ENCODE measurements around the gene FCHO2. TPM values are rescaled to one million over a fixed set of nuclear protein-coding genes. Genes with fewer than 3 reads are reported as not detected.

The FCHO2 gene
- total RNA-seq, 1 experiment from 2014 or later = 7.4 TPM

DNA sequence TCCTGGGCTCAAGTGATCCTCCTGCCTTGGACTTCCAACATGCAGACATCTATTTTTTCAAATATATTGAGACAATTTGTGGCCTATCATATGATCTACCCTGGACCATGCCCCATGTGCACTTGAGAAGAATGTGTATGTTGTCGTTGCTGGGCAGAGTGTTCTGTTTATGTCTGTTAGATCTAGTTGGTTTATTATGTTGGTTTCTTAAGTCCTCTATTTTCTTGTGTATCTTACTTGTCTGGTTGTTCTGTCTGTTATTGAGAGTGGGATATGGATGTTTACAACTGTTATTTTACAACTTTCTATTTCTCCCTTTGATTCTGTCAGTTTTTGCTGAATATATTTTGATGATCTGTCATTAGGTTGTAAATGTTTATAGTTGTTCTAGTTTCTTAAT is 154.3 kb downstream of the FCHO2 start:
- no peak for DNase-seq (ENCODE audit: low read depth)

DNA sequence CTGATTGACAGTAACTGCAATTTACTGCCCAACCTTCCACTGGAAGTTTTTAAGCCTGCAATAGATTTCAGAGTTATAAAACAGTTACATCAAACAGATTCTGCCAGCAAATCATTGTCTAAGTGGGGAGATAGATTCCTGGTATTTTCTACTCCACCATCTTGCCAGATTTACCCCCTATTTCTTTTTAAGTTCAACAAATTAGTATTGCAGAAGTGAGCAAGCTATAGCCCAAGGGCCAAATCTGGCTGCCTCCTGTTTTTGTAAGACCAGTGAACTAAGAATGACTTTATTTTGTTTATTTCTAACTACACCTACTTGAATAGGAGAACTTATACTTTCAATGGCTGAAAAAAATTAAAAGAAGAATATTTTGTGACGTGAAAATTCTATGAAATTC is 155.7 kb downstream of the FCHO2 start:
- no peak for DNase-seq (ENCODE audit: low read depth)

DNA sequence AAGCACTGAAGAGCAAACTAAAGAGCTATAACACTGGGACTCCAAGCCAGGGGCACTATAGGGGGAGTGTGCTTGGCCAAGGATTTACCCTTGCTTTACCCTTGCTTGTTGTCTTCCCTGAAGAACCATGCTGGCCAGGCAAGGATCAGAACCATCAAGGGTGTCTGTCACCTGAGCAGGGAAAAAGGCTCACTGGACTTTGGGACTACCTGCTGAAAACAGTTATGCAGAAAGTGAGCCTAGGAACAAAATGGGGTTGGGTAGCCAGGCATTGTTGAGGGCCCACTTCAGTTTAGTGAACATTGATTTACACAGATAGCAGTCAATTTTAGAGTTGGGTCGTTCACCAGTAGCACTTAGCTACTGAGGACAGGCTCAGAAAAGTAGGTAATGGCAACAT is 156.5 kb downstream of the FCHO2 start:
- DNase-seq (ENCODE audit: low read depth) = no peak

DNA sequence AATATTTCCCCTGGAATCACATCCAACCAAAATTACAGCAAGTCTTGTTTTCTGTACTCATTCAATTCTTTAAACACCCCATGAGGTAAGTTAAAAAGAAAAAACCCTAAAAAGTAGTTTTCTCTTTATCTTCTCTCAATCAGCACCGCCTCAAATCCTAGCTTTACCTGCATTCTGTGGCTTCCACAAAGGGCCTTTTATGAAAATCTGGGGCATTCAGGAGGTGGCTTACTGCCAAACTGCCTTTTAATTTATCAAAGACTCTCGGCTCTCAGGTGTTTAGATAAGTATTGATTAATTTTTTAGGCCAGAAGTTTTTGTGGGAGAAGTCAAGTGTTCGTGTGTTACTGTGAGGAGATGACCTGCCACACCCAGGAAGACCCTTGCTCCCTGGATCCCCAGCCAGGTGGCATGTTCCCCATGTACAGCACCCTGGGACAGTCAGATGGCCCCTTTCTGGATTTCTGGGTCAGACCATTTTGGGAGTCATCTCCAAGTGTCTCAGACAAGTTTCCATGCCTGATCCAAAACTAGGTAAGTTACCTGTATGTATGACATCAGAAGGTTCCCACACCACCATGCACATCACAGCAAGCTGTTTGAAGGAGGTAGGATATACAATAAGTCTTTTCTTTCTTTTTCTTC is 158.3 kb downstream of the FCHO2 start:
- DNase-seq (ENCODE audit: low read depth) = no peak

DNA sequence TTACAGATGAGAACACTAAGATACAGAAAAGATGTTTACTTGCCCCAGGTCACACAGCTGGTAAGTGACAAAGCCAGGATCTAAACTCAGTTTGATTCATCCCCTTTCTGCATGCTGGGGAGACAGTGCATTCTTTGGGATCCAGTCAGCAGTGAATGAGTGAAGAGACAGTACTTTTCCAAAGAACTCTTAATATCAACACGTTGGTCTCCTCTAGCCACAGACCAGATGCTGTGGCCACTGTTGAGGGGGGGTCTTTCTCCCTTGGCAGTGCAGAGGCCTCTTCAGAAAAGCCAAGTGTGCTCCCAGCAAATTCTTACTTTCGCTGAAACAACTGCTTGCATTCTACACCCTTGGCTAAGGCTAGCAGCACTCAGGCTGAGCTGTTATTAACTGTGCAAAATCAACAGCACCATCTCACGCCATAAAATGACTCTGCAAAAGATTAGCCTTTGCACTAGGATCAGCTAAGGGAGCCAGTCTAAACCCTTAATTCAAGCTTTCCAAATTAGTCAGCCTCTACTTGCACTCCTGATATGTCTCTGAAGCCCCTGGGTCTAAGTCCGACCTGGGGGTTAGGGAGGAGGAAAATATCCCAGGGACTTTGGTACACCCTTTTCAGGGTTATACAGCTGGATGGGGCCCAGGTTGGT is 159.7 kb downstream of the FCHO2 start:
- peak; percentile 93 for DNase-seq (ENCODE audit: low read depth)

DNA sequence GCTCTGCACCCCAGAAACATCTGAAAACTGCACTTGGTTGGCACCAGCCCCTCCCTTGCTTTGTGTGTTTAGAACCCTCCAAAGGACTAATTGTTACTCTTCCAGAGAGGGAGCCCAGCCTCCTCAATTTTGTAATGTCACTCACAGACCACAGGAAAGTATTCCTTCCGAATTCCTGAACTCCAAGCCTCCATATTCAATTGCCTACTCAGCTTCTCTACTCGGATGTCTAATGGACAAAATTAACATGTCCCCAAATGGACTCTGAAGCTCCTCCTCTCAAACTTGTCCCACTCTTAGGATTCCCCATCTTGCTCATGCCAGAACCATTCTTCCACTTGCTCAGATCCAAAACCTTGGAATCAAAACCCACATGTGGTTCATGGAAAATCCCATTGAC is 160.7 kb downstream of the FCHO2 start:
- DNase-seq (ENCODE audit: low read depth) = peak; percentile 15

DNA sequence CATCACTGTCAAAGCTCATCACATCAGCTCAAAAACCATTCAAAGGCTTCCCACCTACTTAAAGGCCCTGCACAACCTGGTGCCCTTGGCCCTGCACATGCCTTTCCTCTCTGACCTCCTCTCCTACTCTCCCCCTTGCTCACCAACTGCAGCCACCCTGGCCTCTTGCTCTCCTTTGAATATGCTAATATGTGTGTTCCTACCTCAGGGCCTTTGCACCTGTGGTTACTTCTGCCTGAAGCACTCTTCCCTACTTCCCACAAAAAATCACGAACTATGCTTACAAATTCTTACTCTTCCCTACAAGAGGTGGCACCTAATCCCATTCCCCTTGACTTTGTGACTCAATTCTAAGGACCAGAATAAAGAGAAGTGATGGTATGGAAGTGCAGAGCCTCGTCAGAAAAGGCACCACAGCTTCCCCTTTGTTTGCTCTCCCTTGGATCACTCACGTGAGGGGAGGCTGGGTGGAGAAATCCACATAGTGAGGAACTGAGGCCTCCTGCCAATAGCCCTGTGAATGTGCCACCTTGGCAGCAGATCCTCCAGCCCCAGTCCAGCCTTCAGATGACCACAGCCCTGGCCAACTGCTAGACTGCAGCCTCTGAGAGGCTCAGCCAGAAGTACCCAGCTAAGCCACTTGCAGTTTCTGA is 161.4 kb downstream of the FCHO2 start:
- no peak for DNase-seq (ENCODE audit: low read depth)

DNA sequence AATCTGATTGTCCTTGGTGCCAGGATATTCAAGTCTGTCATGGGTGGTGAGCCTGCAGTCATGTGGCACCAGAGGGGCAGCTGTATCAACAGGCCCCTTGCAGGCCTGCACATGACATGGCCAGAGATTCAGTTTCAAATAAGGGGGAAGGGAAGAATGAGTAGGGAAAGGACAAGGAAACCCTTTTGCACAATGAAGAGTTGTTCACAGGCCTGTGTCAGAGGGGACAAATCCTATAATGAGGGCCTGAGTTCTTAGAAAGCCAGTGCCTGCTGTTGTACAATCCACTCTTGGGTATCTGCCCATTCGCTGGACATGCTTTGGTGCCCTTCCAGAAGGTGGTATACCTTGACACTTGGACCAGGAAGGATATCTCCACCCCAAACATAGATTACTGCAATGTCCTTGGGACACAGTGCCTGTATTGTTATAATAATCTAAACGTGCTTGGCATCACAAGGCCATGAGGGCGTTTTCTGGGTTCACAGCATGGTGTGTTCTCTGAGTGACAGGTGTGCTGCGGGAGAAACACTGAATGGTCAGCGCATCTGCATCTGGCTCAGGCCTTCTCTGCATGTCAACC is 162.6 kb downstream of the FCHO2 start:
- DNase-seq (ENCODE audit: low read depth) = no peak

DNA sequence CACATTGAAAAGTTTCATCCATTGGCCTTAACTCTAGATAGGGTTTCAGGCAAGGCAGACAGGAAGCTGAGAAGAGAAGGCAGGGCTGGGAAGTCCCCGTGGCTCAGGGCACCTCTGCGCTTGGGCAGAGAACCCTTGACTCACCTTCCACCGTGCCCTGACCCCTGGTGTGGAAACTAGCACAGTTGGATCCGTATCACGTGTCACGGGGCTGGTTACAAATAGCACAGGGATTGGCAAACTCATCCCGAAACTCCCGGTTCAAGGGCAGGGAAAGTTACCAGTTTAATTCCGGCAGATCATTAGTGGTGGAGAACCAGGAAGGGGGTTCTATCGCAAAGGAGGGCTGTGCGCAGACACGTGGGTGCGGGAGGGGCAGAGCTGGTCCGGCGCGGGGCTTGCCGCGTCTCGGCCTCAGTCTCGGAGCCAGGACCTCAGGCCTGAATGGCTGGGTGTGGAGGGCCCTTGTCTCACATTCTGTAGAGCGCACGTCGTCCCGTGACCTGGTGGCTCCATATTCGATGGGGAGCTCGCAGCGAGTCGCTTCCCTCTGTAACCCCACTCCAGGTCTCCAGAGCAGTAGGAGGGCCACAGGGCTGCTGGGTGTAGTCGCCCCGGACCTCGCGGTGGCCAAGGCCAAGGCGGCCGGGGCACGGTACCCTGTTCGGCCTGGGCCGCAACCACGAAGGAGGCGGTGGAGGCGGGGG is 163.8 kb downstream of the FCHO2 start:
- peak; percentile 21 for DNase-seq (ENCODE audit: low read depth)

DNA sequence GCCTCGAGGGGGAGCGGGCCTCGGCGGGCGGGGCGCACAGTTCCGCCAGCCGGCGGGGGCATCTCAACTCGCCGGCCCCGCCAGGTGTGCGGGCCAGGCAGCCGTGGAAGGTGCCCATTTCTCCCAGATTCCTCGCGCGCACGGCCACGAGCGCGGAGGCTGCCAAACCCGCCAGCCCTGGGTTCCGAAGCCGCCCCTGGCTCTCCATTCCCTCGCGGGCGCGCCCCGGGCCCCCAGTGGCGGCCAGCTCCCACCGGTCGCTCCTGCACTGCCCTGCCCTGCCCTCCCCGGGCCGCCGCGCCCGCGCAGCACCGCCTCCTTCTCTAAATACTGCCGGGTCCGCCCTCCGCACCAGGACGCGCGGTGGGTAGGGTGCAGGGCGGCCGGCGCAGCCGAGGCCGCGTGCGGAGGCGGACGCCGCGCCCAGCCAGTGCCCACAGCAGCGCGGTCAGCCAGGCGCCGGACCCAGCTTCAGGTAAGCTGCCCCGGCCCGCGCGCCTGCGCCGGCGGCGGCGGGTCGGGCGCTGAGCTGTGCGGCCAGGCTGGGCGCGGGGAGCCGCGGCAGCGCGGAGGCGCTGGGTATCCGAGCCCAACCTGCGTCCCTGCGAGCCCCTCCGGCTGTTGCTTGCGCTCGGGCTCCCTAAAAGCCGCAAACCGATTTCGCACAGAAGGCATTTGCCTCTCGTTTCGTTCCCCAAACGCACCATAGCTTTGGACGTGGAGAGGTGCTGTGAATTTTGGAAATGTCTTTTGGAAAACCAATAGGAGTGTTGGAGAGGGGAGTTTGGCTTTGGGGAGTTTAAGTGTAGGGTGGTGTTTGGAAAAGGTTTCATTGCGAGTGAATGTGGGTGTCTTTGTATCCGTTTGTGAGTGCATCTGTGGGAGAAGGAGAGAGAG is 164.6 kb downstream of the FCHO2 start, which contains the start of gene TMEM171:
TMEM171 (plus strand) TSS at position 354 of the 897 bp plus-strand sequence. CDS start 2,799 bp downstream, outside the sequence.
- peak; percentile 51 for DNase-seq (ENCODE audit: low read depth)

DNA sequence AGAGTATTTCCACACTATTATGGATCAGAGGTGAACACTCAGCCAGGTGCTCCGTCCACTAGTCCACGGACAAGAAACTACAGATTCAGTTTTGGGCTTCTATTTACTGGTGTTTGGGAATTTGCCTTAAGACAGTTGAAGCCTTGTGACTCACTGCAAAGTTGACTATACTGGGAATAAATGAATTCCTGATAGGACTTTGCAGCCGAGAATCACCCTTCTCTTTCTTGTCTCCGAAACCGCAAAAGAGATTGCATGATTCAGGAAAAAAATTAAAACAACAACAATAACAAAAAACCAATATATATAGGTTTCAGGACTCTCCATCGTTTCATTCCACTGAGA is 165.2 kb downstream of the FCHO2 start:
- DNase-seq (ENCODE audit: low read depth) = peak; percentile 25

DNA sequence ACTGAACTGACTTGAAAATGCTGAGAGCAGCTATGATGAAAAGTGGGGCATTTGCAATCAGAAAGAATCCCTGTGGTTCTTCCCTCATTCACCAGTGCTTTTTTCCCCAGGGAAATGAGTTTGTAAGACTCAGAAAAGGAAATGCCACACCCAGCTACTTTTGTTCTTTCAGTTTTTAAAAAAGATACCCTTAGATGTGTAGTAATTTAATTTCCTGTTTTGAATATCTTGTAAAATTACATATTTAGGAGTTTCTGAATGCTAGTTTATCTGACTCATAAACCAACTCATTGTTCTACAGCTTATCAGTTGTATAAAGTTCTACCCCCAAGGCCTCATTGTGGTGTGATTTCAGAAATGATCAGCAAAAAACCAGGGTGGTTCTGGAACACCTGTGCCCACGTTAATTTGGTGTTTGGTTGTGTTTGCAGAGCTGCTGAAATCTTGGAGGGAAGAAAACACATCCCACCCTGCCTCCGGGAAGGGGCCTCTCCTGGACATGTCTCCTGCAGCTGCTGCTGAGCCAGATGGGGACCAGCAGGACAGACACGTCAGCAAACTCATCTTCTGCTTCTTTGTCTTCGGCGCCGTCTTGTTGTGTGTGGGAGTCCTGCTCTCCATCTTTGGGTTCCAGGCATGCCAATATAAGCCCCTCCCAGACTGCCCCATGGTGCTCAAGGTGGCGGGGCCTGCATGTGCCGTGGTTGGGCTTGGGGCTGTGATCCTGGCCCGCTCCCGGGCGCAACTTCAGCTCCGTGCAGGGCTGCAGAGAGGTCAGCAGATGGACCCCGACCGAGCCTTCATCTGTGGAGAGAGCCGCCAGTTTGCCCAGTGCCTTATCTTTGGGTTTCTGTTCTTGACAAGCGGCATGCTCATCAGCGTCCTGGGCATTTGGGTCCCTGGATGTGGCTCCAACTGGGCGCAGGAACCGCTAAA is 167.3 kb downstream of the FCHO2 start:
- DNase-seq (ENCODE audit: low read depth) = peak; percentile 38

DNA sequence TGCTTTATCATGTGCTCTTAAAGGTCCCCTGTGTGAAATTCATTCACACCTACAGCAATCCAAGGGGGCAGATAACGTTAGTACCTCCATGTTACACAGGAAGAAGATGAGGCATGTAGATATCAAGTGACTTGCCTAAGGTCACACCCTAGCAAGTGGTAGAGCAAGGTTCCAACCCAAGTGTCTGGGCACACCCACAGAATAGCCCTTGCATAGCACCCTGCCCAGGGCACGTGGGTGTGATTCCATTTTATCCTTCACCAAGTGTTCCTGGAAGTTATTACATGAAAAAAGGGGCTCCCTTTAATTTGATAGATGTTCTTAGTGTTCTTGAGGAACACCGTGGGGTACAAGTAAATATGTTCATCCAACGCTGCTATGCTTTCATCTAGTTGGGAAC is 169.4 kb downstream of the FCHO2 start:
- no peak for DNase-seq (ENCODE audit: low read depth)

DNA sequence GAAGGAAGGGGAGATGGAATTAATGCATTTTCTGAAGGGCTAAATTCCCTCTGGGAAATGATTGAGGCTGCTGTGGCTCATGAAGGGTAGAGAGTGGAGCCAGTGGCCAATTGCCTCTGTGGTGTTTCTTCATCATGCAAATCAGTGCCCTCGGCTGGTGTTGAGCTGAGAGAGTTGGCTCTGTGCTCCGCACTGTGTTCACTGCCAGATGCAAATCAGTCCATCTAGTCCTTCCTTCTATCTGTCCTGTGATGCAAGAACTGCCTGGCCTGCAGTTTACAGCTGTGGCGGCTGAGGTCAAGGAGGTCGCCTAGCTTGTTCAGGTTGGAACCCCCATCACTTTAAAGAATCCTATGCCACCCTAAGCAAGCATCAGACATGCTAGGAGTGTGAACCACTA is 170.5 kb downstream of the FCHO2 start:
- DNase-seq (ENCODE audit: low read depth) = no peak

DNA sequence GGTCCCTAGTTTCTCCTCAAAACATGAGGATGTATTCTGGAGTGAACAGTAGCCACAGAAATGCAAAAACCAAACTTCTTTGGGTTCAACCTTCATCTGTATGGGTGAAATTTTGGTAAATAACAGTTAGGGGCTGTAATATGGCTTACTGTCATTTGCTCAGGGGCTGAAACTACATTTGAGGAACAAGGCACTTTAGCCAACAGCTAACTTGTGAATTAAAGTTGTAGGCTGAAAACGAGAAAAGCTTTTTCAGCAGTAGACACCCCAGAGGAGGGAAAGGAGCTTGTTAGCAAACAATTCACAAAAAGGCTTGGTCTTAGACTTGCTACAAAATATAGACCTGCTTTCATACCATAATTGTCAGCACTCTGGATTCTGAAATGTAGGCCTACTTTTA is 171.1 kb downstream of the FCHO2 start:
- no peak for DNase-seq (ENCODE audit: low read depth)

DNA sequence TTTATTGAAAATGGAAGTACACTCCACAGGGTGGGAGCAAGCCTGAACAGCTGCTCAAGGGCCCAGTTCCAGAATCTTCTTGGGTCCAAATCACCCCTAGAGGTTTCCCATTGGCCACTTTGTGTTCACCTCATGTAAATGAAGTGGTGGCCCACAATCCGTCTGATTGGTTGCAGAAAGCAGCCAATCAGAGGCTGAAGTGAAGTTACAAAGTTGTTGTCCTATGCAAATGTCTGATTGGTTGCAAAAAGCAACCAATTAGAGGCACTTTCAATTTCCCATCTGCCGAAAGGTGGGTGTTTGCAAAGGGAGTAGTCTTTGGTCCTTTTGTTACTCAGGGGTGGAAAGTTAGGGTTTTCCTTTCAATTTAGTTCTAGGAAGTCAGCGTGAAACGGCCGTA is 173.3 kb downstream of the FCHO2 start:
- no peak for DNase-seq (ENCODE audit: low read depth)

DNA sequence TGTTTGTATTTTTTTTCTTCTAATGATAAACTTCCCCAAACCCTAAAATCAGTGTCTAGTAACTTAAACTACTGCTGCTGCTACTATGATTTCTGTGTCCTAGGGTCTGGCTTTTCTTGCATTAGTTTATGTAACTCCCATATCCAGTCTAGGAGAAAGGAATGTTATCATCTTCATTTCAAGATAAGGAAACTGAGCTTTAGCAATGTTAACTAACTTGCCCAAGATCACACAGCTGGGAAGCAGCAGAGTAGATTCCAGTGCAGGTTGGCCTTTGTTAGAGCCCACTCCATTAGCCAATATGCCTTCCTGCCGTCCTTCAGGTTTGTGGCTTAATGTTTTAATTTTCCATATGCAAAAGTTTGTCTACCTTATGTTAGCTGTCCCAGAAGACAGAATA is 175.0 kb downstream of the FCHO2 start:
- DNase-seq (ENCODE audit: low read depth) = no peak

DNA sequence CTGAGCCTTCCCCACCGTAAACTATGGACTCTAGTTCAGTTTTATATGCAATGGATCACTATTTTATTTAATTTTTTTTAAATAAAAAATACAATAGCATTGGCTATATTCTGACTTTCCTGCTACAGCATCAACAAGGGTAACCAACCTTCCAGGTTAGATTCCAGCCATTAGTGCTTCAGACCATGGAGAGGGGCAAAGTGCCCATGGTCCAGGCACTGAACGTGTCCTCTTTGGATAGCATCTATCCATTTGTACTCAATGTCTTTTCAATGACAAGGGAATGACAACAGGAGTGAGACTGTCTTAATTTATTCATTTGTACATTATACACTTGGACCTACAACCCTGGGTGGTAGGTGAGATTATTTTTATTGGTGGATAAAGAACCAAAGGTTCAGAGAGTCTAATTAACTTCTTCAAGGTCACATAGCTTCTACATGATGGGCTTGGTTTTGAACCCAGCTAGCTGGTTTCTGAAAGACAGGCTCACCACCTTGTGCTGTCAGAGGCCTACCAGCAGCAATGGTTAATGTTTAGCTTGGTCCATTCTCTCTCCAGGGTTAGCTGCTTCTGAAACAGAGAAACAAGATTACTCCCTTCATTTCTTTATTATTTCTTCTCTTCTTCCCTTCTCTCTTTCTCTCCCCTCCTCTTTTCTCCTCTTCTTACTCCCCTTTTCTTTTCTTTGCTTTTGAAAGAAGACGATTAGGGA is 176.0 kb downstream of the FCHO2 start:
- DNase-seq (ENCODE audit: low read depth) = no peak

DNA sequence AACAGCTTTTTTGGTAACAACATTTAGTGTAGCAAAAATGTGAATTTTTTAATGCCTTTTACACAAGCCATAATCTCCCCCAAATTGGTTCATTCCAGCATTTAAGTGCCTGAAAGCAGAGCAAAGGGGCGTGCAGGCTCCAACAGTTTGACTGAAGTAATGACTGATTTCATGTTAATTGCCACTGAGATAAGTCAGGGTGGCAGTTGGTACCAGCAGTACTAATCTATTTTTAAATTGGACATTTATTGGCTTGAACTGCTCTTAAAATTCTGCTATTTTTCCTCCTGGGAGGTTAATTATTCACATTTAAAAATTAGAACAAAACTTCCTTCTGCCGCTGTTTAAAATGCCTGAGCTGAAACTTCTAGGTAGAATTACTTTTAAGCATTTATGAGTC is 176.9 kb downstream of the FCHO2 start:
- no peak for DNase-seq (ENCODE audit: low read depth)
